H1 (cell line): Measurements from ENCODE around the gene ATP9B. TPM values are rescaled to one million over a fixed set of nuclear protein-coding genes. Genes with fewer than 3 reads are reported as not detected.

Source experiments
- CHD1 ChIP-seq: IDR thresholded peaks from 2 replicates; pipeline ENCODE4 v1.6.1; 2012; ENCODE audit warnings: low read depth, low read length, improper control_type of control experiment
- JUND ChIP-seq: IDR thresholded peaks from 2 replicates; pipeline ENCODE4 v1.6.1; 2011; ENCODE audit warnings: mild to moderate bottlenecking, improper control_type of control experiment, low read length
- SRF ChIP-seq: IDR thresholded peaks from 2 replicates; pipeline ENCODE4 v1.6.1; 2011; ENCODE audit warnings: mild to moderate bottlenecking, low read depth, low read length, moderate library complexity
- TCF12 ChIP-seq: IDR thresholded peaks from 2 replicates; pipeline ENCODE4 v1.6.1; 2011; ENCODE audit warnings: low read depth, mild to moderate bottlenecking, low read length
- polyA plus RNA-seq, 7 experiments: library from polyadenylated mRNA; depleted of rRNA in 3 of 7; stranded (reverse) in 5 of 7; unstranded in 2 of 7; fragments of >200 nt in 5 of 7; fragments of 200-250 nt in 2 of 7; gene quantifications; 1 replicate in 5 of 7; 2 replicates in 1 of 7; 4 replicates in 1 of 7; pipeline versions ENCODE4 v1.2.1 to v1.2.3, GENCODE V29; 2011 to 2013; ENCODE audit warnings: missing spikeins in 2 of 7, mixed read lengths in 2 of 7
- total RNA-seq: library from RNA; stranded (reverse); fragmentation: NEBNext Ultra II Directional; extraction: Animal tissue kit (Norgen Biotek cat#: 25700); gene quantifications from 2 replicates; pipeline ENCODE4 v1.2.1, GENCODE V29; 2021

Gene ATP9B
- total and polyA plus RNA-seq, 2 of the 8 experiments (the other 6 are each of a cell fraction or from before 2014, with no cell fraction given): 15.1 to 21.7 TPM

DNA sequence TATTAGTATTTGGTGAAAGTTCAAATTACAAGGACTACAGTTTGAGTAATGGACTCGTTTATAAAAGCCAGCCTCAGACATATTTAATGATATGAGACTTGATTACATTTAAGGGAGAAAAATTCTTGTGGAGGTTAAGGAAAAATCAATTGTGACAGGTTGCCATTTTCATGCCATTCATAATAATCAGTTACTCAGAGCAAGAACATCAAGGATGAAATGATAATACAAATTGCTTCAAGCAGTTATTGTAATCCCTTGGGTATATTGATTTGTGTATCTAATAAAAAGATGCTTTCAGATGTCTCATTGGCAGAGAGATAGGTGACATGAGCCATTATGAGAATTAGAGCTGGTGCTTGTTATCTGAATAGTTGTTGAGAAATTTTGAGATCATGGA, 153.6 kb downstream of the ATP9B start (continued):
- TF ChIP-seq TCF12 (no peak), JUND (no peak), SRF (no peak), CHD1 (no peak)
